ENCODE results near the gene SPIRE1.

The SPIRE1 gene

GRCh38 chr18:12468445-12468844 is 189.5 kb downstream of the SPIRE1 start:
- TF ChIP-seq USF1 (IDR thresholded peaks at IDR 0.05), result no peak
- TF ChIP-seq TCF12 (IDR thresholded peaks at IDR 0.05; ENCODE audit: low read depth), result no peak
- no peak for TF ChIP-seq FOXM1 (IDR thresholded peaks at IDR 0.05; ENCODE audit: borderline replicate concordance, low read depth)
- TF ChIP-seq RAD21 (IDR thresholded peaks at IDR 0.05; ENCODE audit: low read depth), result no peak
- no peak for TF ChIP-seq EGR1 (IDR thresholded peaks at IDR 0.05)
- no peak for TF ChIP-seq ZBTB7A (IDR thresholded peaks at IDR 0.05; ENCODE audit: low read depth)
- TF ChIP-seq NFIC (IDR thresholded peaks at IDR 0.05), result no peak
- no peak for TF ChIP-seq MAX (IDR thresholded peaks at IDR 0.05)
- no peak for TF ChIP-seq EP300 (IDR thresholded peaks at IDR 0.05; ENCODE audit: borderline replicate concordance)
- TF ChIP-seq CREB1 (IDR thresholded peaks at IDR 0.05; ENCODE audit: low read depth), result no peak
- no peak for TF ChIP-seq CEBPB (IDR thresholded peaks at IDR 0.05)
- TF ChIP-seq TAF1 (IDR thresholded peaks at IDR 0.05; ENCODE audit: low read depth), result no peak
- no peak for TF ChIP-seq TEAD4 (IDR thresholded peaks at IDR 0.05)

GRCh38 chr18:12464731-12465130 is 193.2 kb downstream of the SPIRE1 start:
- no peak for TF ChIP-seq ZBTB7A (IDR thresholded peaks at IDR 0.05; ENCODE audit: low read depth)

- no peak for TF ChIP-seq TCF12 (IDR thresholded peaks at IDR 0.05; ENCODE audit: low read depth)
- TF ChIP-seq EGR1 (IDR thresholded peaks at IDR 0.05), result no peak
- no peak for TF ChIP-seq MAX (IDR thresholded peaks at IDR 0.05)
- no peak for TF ChIP-seq USF1 (IDR thresholded peaks at IDR 0.05)
- no peak for TF ChIP-seq RAD21 (IDR thresholded peaks at IDR 0.05; ENCODE audit: low read depth)
- TF ChIP-seq TEAD4 (IDR thresholded peaks at IDR 0.05), result no peak
- TF ChIP-seq REST (IDR thresholded peaks at IDR 0.05; ENCODE audit: low read depth), result no peak
- no peak for TF ChIP-seq FOXM1 (IDR thresholded peaks at IDR 0.05; ENCODE audit: borderline replicate concordance, low read depth)
- TF ChIP-seq ZBTB7A (IDR thresholded peaks at IDR 0.05; ENCODE audit: low read depth), result no peak
- TF ChIP-seq NFIC (IDR thresholded peaks at IDR 0.05), result no peak
- TF ChIP-seq YY1 (IDR thresholded peaks at IDR 0.05; ENCODE audit: low read depth), result no peak
- TF ChIP-seq EP300 (IDR thresholded peaks at IDR 0.05; ENCODE audit: borderline replicate concordance), result no peak
- TF ChIP-seq CREB1 (IDR thresholded peaks at IDR 0.05; ENCODE audit: low read depth), result no peak
- no peak for TF ChIP-seq CEBPB (IDR thresholded peaks at IDR 0.05)
Measured at GRCh38 chr18:12463191-12463590, 194.7 kb downstream of the SPIRE1 start.

GRCh38 chr18:12462242-12462641 is 195.7 kb downstream of the SPIRE1 start:
- TF ChIP-seq CEBPB (IDR thresholded peaks at IDR 0.05) (no peak), CREB1 (IDR thresholded peaks at IDR 0.05; ENCODE audit: low read depth) (no peak), FOXM1 (IDR thresholded peaks at IDR 0.05; ENCODE audit: borderline replicate concordance, low read depth) (no peak), USF1 (IDR thresholded peaks at IDR 0.05) (no peak), NFIC (IDR thresholded peaks at IDR 0.05) (no peak), TAF1 (IDR thresholded peaks at IDR 0.05; ENCODE audit: low read depth) (no peak), YY1 (IDR thresholded peaks at IDR 0.05; ENCODE audit: low read depth) (no peak), RAD21 (IDR thresholded peaks at IDR 0.05; ENCODE audit: low read depth) (no peak), EGR1 (IDR thresholded peaks at IDR 0.05) (no peak), ZBTB7A (IDR thresholded peaks at IDR 0.05; ENCODE audit: low read depth) (no peak), TEAD4 (IDR thresholded peaks at IDR 0.05) (no peak), MAX (IDR thresholded peaks at IDR 0.05) (no peak), EP300 (IDR thresholded peaks at IDR 0.05; ENCODE audit: borderline replicate concordance) (no peak), REST (IDR thresholded peaks at IDR 0.05; ENCODE audit: low read depth) (no peak), TCF12 (IDR thresholded peaks at IDR 0.05; ENCODE audit: low read depth) (no peak)

GRCh38 chr18:12461326-12461725 is 196.6 kb downstream of the SPIRE1 start:
- TF ChIP-seq CEBPB (IDR thresholded peaks at IDR 0.05), result no peak
- TF ChIP-seq TCF12 (IDR thresholded peaks at IDR 0.05; ENCODE audit: low read depth), result no peak
- no peak for TF ChIP-seq TEAD4 (IDR thresholded peaks at IDR 0.05)
- no peak for TF ChIP-seq NFIC (IDR thresholded peaks at IDR 0.05)
- no peak for TF ChIP-seq FOXM1 (IDR thresholded peaks at IDR 0.05; ENCODE audit: borderline replicate concordance, low read depth)

GRCh38 chr18:12460874-12461273 is 197.0 kb downstream of the SPIRE1 start:
- TF ChIP-seq REST (IDR thresholded peaks at IDR 0.05; ENCODE audit: low read depth), result no peak
- TF ChIP-seq YY1 (IDR thresholded peaks at IDR 0.05; ENCODE audit: low read depth), result no peak
- TF ChIP-seq RAD21 (IDR thresholded peaks at IDR 0.05; ENCODE audit: low read depth), result no peak
- no peak for TF ChIP-seq MAX (IDR thresholded peaks at IDR 0.05)
- no peak for TF ChIP-seq NFIC (IDR thresholded peaks at IDR 0.05)
- no peak for TF ChIP-seq USF1 (IDR thresholded peaks at IDR 0.05)
- no peak for TF ChIP-seq EP300 (IDR thresholded peaks at IDR 0.05; ENCODE audit: borderline replicate concordance)
- TF ChIP-seq FOXM1 (IDR thresholded peaks at IDR 0.05; ENCODE audit: borderline replicate concordance, low read depth), result no peak
- no peak for TF ChIP-seq ZBTB7A (IDR thresholded peaks at IDR 0.05; ENCODE audit: low read depth)
- no peak for TF ChIP-seq CREB1 (IDR thresholded peaks at IDR 0.05; ENCODE audit: low read depth)
- no peak for TF ChIP-seq TEAD4 (IDR thresholded peaks at IDR 0.05)
- no peak for TF ChIP-seq EGR1 (IDR thresholded peaks at IDR 0.05)
- no peak for TF ChIP-seq CEBPB (IDR thresholded peaks at IDR 0.05)

Measured in Ishikawa (cell line).